SK-N-MC (cell line): Measurements from ENCODE around the gene ATP2B1.

Experiments
- EZH2 ChIP-seq: fragments of 200-600 bp; sonication (generic); IDR thresholded peaks from one replicate; pipeline ENCODE4 v1.6.1; 2017; ENCODE audit warnings: antibody characterized with exemption
- FOXP2 ChIP-seq: optimal IDR thresholded peaks from 2 replicates; pipeline ENCODE3; 2011; ENCODE audit warnings: mild to moderate bottlenecking, moderate library complexity; ENCODE audit not compliant: insufficient read depth; ENCODE audit errors: extremely low read length, control extremely low read depth
- POLR2AphosphoS5 ChIP-seq: IDR thresholded peaks from 2 replicates; pipeline ENCODE4 v1.6.1; 2012; ENCODE audit warnings: mild to moderate bottlenecking, low read depth, low read length, borderline replicate concordance

DNA sequence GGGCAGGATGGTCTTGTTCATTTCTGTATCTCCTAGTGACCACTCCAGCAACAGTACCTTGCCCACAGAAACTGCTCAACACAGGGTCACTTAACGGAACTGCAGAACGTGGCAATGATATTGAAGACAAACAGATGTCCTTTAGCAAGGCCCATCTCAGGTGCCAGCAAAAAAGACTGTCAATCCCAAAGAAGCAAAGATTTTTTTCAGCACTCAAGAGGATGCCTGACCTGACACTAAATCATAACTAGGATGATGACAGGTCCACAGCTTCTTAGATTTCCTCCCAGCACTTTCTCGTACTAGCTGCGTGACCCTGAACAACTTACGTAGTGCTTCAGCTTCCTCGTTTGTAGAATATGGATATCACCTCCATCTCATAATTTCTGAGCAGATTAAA lies 39.4 kb downstream of the ATP2B1 start:
- no peak for TF ChIP-seq EZH2
- no peak for TF ChIP-seq POLR2AphosphoS5
- TF ChIP-seq FOXP2 = no peak
